ENCODE results near the gene GABRG3.

GABRG3 gene

DNA sequence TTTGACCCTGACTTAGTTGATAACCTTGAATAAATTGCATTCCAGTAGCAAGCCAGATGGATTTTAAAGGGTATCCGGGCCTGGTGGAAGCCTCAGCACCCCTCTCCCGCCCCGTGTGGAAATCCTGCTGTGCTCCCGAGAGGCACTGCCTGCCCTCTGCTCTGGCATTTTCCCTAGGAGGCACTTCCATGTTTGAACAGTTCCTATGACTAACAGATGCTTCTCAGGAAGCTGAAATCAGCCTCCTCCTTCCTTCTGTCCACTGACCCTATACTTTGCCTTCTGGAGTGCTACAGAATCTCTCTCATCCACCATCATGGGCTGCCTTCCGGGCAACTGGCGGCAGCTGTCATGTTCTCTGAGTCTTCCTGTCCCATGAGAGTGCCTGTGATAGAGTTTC, 90.8 kb downstream of the GABRG3 start:
- H3K4me3 ChIP-seq (ENCODE audit: low read depth, low read length) = no peak overlapping the region
- TF ChIP-seq, protein P1, sequence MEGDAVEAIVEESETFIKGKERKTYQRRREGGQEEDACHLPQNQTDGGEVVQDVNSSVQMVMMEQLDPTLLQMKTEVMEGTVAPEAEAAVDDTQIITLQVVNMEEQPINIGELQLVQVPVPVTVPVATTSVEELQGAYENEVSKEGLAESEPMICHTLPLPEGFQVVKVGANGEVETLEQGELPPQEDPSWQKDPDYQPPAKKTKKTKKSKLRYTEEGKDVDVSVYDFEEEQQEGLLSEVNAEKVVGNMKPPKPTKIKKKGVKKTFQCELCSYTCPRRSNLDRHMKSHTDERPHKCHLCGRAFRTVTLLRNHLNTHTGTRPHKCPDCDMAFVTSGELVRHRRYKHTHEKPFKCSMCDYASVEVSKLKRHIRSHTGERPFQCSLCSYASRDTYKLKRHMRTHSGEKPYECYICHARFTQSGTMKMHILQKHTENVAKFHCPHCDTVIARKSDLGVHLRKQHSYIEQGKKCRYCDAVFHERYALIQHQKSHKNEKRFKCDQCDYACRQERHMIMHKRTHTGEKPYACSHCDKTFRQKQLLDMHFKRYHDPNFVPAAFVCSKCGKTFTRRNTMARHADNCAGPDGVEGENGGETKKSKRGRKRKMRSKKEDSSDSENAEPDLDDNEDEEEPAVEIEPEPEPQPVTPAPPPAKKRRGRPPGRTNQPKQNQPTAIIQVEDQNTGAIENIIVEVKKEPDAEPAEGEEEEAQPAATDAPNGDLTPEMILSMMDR (IDR thresholded peaks at IDR 0.05; ENCODE audit: low read depth, low read length) = no peak
- H3K27me3 ChIP-seq = no peaks in the 10 kb centered on the region
- H3K9me3 ChIP-seq = no peaks in the 10 kb centered on the region
- peak; percentile 31 for DNase-seq
- peaks cover 16% of the 10 kb centered on the region for H3K4me1 ChIP-seq
- no peaks in the 10 kb centered on the region for H3K36me3 ChIP-seq

GRCh38 chr15:27062951-27063350, 92.0 kb downstream of the GABRG3 start:
- no peaks in the 10 kb centered on the region for H3K36me3 ChIP-seq
- no peaks in the 10 kb centered on the region for H3K27me3 ChIP-seq
- H3K4me1 ChIP-seq = peaks cover 16% of the 10 kb centered on the region
- H3K4me3 ChIP-seq (ENCODE audit: low read depth, low read length) = no peak overlapping the region
- TF ChIP-seq, protein P1 (IDR thresholded peaks at IDR 0.05; ENCODE audit: low read depth, low read length) = no peak
- no peak for DNase-seq
- H3K9me3 ChIP-seq = no peaks in the 10 kb centered on the region; the same call in 1 of the 2 replicates

- DNase-seq = no peak
- H3K27me3 ChIP-seq = no peaks in the 10 kb centered on the region
- TF ChIP-seq, protein P1 (IDR thresholded peaks at IDR 0.05; ENCODE audit: low read depth, low read length) = no peak
- no peaks in the 10 kb centered on the region; the same call in 1 of the 2 replicates for H3K9me3 ChIP-seq
- H3K4me3 ChIP-seq (ENCODE audit: low read depth, low read length) = no peak overlapping the region
- peaks cover 16% of the 10 kb centered on the region for H3K4me1 ChIP-seq
- no peaks in the 10 kb centered on the region for H3K36me3 ChIP-seq
Measured at GRCh38 chr15:27064080-27064479, 93.1 kb downstream of the GABRG3 start.

DNA sequence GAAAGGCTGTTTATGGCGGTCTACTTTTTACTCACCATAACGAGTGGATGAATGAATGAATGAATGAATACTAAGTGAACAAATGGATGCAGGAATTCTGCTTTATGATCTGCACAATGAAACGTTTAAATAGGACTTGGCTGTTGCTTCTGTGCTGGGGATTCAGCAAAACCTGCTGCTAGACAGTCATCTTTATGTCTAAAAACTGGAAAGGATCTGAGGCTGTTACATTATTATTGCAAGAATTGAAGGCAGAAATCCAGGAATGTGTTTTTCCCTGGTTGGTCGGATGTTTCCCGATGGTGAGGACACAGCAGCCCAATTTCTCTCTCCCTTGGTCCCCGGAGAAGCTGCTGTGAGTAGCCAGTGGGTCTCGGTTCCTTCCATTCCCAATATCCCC, 94.2 kb downstream of the GABRG3 start:
- DNase-seq = no peak
- TF ChIP-seq, protein P1 (IDR thresholded peaks at IDR 0.05; ENCODE audit: low read depth, low read length) = no peak
- Histone ChIP-seq H3K9me3 (no peaks in the 10 kb centered on the region; the same call in 1 of the 2 replicates), H3K27me3 (no peaks in the 10 kb centered on the region), H3K4me3 (ENCODE audit: low read depth, low read length) (no peak overlapping the region), H3K4me1 (peaks cover 12% of the 10 kb centered on the region), H3K36me3 (no peaks in the 10 kb centered on the region)

GRCh38 chr15:27065785-27066184, 94.8 kb downstream of the GABRG3 start:
- DNase-seq = no peak
- Histone ChIP-seq H3K9me3 (no peaks in the 10 kb centered on the region; the same call in 1 of the 2 replicates), H3K4me3 (ENCODE audit: low read depth, low read length) (no peak overlapping the region), H3K4me1 (peaks cover 8% of the 10 kb centered on the region), H3K27me3 (no peaks in the 10 kb centered on the region), H3K36me3 (no peaks in the 10 kb centered on the region)
- TF ChIP-seq, protein P1 (IDR thresholded peaks at IDR 0.05; ENCODE audit: low read depth, low read length) = no peak

- TF ChIP-seq, protein P1 (IDR thresholded peaks at IDR 0.05; ENCODE audit: low read depth, low read length) = no peak
- no peaks in the 10 kb centered on the region for H3K27me3 ChIP-seq
- H3K36me3 ChIP-seq = no peaks in the 10 kb centered on the region
- peaks cover 6% of the 10 kb centered on the region for H3K4me1 ChIP-seq
- no peak for DNase-seq
- H3K9me3 ChIP-seq = no peaks in the 10 kb centered on the region; the same call in 1 of the 2 replicates
- H3K4me3 ChIP-seq (ENCODE audit: low read depth, low read length) = no peak overlapping the region
Measured at GRCh38 chr15:27066446-27066845, 95.5 kb downstream of the GABRG3 start.
